Erythroblast (primary cell): ENCODE results near the gene SOX6.
A peak's percentile ranks its signal among the peaks of the same experiment; 100 is the strongest.

Source experiments
- DNase-seq, 2 experiments: peaks; one replicate each; lab custom pipeline; 2025; lab: John Stamatoyannopoulos, UW
- GATA1 ChIP-seq: IDR thresholded peaks from 2 replicates; pipeline ENCODE4 v1.6.1; 2011; ENCODE audit warnings: low read depth, mild to moderate bottlenecking, control low read depth, low read length, moderate library complexity
- POLR2A ChIP-seq: IDR thresholded peaks from 2 replicates; pipeline ENCODE4 v1.6.1; 2011; ENCODE audit warnings: mild to moderate bottlenecking, low read length

The SOX6 gene

DNA sequence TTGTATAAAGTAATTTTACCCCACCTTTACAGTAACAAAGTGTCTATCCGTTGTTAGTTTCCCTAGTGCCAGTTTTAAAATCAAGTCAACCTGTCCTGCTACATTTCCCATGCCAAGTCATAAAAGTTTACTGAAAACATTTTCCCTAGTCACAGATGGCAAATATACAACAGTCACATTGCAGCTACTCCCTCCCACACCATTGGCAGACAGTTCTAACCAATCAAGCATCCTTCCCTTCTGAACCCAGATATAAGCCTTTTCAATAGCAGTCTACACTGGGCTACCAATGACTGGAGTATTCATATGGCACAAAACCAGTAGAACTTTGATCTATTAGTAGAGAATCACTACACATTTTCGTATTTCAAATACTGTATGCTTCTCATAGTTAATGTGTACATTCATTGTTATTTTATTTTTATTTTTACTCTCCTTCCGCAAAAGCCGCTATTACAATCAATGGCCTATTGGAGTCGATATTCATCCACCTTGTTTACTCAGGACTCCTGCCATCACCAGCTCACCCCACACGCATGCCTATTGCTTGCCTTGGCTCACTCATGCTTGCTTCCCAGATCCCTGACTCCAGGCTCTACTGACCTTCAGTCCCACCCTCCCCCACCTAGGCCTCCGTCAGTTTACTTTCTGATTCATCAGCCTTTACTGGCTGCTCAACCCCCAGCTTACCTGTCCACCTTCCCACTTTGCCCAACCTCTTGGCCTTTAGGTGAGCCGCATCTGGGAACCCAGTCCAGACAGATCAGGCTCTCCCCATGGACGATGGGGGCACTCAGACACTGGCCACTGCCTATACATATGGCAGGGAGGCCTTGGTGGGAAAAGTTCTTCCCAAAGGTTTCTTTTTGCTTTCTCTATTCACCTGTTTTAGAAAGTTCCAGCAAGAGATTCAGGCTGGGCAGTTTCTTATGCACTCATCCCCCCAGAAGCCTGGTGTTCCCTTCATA is 408.4 kb downstream of the SOX6 start:
- DNase-seq: no peak
- TF ChIP-seq GATA1 (no peak), POLR2A (no peak)

DNA sequence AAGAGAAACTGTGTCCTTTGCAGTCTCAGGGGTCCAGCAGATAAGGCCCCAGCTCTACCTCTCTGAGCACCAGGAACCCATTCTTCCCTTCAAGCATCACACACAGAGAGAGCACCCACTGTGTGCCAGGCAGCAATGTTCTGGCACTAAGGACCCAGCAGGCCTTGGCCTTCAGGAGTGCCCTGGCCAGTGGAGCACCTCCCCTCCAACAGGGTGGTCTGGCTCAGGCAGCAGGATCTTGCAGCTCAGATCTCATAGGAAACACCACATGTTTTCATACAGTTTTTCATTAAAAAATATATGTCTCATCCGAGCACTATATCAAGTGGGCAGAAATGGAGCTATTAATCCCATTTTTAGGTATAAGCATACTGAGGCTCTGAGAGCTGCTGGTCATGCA is 410.6 kb downstream of the SOX6 start:
- TF ChIP-seq GATA1 (no peak), POLR2A (no peak)
- no peak for DNase-seq

DNA sequence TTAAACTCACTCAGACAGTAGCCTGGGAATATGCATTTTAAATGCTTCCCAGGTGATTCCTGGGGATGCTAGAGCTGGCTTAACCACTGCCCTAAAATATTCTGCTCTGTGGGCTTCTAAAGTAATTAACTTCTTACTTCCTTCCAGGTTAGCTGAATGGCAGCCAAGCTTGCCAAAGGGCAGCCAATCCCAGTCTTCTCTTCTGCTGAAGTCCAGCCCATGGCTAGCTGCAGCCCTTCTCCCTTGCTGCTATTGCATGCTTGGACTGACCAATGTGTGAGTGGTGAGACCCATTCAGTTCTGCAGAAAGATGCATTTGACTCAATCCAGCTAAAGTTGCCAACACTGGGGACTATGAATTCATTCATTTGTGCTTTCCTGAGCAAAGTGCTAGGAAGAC is 411.9 kb downstream of the SOX6 start:
- TF ChIP-seq POLR2A: no peak
- DNase-seq: no peak

DNA sequence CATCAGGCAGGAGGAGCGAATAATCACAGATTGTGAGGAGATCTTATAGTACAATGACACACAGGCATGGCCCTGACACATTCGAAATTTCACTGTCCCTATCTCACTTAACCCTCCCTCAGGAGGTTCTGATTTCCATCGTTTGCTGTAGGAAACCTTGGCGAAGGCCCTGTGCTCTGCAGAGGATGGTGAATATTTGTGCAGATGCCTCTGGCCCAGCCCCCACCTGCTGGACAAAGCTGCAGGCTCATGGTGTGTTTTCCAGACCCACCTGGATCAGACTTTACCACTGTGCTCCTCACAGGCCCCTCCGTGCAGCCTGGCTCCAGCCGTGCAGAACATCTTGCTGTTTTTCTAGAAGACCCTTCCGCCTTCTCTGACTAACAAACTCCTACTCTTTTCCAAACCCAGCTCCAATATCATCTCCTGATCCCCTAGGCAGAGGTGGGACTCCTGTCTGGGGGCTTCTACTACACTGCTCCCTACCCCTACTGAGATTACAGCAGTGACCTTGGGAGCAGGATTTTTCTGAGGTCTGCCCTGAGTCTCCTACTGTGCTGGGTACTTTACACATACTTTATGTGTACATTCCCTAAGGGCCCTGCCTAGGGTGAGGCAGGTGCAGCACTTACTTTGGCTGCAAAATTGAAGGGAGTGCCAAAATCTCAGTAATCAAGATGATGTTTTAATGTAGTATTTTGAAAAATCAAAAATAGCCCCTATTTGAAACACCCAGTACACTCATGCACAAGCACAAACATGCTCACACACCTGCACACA is 412.7 kb downstream of the SOX6 start:
- DNase-seq: no peak
- TF ChIP-seq POLR2A (no peak), GATA1 (no peak)

DNA sequence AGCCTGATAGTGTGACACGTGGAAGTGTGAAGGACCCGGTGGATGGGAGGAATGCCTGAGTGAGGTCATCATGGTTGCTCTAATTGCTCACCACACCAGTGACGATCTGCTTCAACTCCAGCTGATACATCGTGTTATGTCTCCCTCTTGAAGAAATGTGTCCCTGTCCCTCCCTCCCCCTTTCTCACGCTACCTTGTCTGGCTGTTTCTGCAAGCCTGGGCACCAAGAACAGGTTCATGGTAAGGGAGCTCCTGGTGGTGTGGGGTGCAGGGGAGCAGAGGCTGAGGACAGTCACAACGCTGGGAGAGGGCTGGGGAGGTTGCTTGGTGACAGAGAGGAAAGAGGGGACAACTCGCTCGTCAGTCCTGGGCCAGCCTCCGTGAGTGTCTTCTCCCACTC is 413.4 kb downstream of the SOX6 start:
- no peak for TF ChIP-seq POLR2A
- no peak for TF ChIP-seq GATA1

DNA sequence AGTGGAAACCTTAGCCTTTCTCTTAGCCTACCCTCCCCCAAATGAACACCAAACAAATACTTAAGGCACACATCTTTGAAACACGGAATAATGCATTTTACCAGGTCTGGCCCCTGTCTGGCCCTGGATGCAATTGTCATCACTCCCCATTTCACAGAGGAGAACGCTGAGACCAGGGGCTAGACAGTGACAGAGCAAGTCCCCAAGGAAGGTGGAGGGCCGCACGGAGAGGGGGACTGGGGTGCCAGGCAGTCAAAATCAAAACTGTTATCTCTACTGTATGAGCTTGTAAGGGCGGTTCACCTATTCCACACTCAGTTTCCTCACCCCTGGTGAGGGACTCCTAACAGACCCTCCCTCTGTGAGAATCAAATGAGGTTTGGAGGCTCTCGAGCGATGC is 414.2 kb downstream of the SOX6 start:
- no peak for TF ChIP-seq POLR2A
- TF ChIP-seq GATA1: no peak
- DNase-seq: no peak

More for the DNA sequence above, 413.4 kb downstream of the SOX6 start:
- no peak for DNase-seq

DNA sequence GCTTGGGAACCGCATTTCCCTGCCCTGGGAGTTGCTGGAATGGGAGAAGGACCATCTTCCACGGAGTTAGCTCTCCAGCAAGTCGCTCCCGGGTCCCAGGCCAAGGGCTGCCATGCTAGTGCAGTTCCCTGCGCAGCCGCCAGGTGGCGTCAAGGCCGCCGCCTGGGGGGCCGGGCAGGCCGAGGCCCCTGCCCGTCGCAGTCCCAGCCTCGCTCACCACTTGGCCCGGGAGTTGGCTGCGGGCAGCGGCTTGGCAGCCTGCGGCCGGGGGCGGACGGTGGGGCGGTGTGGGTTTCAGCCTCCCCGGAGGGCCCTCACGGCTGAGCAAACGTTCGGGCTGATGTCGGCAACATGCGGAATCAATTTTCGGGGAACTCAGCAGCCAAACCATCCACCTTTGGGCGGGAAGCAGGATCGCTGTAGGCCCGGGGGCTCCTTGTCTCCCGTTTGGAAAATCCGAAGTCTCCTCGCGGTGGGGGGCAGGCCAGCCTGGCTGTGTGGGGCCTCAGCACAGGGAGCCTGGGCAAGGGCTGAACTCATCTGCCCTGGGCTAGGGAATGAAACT is 415.1 kb downstream of the SOX6 start:
- no peak for TF ChIP-seq POLR2A
- TF ChIP-seq GATA1: no peak
- DNase-seq: peak; percentile 50 to 76

DNA sequence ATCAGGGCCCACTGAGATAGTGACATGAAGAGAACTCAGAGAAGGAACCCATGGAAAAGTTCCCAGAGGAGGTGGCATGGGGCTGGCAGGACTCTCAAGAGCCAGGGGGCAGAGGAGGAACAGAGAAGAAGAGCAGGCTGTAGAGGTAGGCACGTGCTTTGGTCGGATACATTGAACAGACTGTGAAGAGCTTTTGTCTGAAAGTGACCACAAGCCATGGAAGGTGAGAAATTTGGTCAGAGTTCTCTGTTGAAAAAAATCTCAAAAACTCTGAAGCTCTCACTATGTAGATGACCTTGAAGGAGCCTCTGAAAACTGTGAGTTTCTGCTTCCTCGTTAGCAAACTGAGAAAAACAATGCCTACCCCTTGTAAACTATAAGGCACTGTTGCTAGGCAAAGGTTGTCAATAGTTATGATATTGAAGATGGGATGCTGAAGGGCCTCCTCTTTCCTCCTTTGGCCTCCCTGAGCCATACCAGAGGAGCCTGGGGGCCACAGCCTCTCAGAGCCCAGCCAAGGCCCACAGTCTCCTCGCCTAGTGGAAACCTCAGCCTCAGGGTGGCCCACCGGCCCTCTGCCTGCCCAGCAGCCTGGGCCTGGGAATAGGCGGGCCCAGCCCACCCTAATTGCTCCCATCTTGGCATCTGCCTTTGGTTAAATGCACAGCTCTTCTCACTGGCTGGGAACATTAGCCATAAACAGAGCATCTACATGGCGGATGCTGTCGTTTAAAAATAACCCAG is 415.7 kb downstream of the SOX6 start:
- no peak for DNase-seq
- TF ChIP-seq GATA1 (no peak), POLR2A (no peak)

DNA sequence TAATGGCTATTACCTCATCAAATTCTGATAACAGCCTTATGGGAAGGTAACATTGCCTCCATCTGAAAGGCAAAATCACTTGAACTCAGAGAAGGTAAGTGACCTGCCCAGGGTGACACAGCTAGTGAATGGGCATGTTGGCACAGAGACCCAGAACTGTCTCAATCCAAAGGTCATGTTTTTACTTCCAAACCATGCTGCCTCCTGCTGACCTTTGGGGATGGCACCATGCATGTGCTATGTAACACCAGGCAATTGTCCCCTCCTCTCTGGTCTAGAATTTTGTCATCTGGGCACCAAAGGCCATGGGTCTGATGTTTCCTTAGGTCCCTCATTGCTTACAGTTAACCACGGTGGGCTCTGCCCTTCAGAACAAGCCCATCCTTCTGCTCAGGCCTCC is 417.4 kb downstream of the SOX6 start:
- DNase-seq: no peak
- TF ChIP-seq POLR2A (no peak), GATA1 (no peak)

DNA sequence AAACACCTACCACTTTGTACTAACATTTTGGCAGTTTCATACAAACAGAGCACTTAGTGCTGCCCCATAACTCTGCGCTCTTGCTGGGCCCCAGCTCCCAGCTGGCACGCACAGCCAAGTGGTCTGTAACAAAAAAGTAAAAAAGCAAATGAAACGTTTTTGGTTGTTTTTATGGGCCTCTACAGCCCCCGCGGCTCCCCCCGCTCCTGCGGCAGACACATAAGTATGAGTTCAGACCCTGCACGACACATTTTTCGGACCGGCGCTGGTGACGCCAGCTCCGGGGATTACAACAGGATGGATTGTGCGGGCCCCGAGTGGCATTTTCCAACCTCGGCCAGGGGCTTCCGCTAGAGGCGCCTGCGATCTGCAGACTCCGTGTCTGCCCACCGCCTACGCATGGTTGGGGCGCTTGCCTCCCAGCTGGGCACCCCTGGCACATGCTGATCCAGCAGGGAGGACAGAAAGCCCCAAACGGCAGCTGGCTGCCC is 418.2 kb downstream of the SOX6 start:
- no peak for DNase-seq
- no peak for TF ChIP-seq GATA1
- no peak for TF ChIP-seq POLR2A

DNA sequence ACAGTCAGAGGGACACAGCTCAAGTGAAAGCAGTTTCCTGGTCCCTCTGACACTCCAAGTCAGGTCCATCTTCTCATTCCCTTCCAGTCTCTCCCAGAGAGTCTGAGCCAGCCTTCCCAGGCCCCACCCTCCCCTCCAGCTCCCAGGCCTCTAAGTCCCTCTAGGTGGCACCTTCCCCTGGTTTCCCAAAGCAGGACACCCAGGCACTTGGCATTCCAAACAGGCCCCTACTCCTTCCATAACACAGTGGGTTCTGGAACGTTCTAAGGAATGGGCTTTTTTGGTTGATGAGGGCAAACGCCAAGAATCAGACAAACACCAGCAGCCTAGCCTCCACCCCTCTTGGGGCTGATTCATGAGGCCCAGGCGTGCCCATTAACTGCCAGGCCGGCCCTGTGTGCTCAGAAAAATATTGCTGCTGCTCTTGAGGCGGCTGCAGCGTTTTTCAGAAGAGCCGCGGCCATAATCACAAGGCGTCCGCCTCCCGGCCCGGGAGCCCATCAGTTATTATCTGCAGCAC is 418.7 kb downstream of the SOX6 start:
- TF ChIP-seq GATA1 (no peak), POLR2A (no peak)
- DNase-seq: no peak

DNA sequence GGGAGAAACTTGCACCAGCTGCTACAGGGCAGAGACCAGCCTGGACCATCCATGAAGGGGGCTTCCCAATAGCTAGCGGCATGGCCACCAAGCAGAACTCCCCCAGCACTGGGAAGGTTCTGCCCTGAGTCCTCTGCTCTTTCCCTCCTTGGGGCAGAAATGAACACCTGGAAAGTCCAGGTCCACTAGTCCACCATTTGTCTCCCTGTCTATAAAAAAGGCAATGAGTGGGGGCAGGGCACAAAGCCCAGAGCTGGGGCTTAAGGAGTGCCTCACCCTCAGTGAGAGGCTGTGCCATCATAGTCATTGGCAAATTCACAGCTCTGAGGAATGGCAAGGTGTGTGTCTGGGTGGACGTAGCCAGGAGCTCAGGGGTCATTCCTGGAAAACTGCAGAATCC is 420.3 kb downstream of the SOX6 start:
- TF ChIP-seq POLR2A (no peak), GATA1 (no peak)
- DNase-seq: no peak

DNA sequence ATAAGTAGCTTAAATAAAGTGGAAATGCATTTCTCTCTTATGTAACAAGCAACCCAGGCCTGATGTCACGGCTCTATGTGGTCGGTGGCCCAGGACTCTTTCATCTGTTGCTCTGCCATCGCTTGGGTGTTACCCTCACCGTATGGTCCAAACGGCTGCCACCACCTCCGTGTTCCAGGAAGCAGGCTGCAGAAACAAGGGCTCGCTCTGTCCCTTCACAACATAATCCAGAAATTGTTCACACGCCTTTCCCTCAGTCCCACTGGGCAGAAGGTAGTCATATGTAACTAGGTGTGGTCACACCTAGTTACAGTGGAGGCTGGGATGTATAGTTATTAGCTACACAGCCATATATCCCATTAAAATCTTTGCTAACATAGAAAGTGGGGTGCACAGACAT is 421.0 kb downstream of the SOX6 start:
- DNase-seq: no peak
- TF ChIP-seq GATA1 (no peak), POLR2A (no peak)
